SK-N-SH (cell line): ENCODE results near the gene ZFAND4. TPM values are rescaled to one million over a fixed set of nuclear protein-coding genes. Genes with fewer than 3 reads are reported as not detected.
A peak's percentile ranks its signal among the peaks of the same experiment; 100 is the strongest.

Experiments
- CTCF ChIA-PET: fragments of 300-600, 350-600 bp; formaldehyde crosslinking; extraction: SDS; loops from one replicate; lab custom pipeline; 2021; lab: Yijun Ruan, JAX
- POLR2A ChIA-PET: fragments of 350-600 bp; sonication (Branson Sonifier 250); formaldehyde crosslinking; extraction: SDS; loops from one replicate; lab custom pipeline; 2020; ENCODE audit warnings: antibody characterized with exemption, inconsistent platforms; lab: Yijun Ruan, JAX
- DNase-seq: peaks from one replicate; pipeline ENCODE4 v3.0.0; 2012
- H2AFZ ChIP-seq: fragments of 200-600 bp; sonication (generic); 2 replicates; pipeline ENCODE4 v1.8.1; 2016; ENCODE audit warnings: antibody characterized with exemption, mild to moderate bottlenecking, low read depth
- H3F3A ChIP-seq: fragments of 200-600 bp; sonication (generic); replicated peaks from 2 replicates; pipeline ENCODE3; 2016; ENCODE audit warnings: antibody characterized with exemption, mild to moderate bottlenecking; ENCODE audit not compliant: insufficient read depth
- H3K27ac ChIP-seq, 2 experiments: fragments of 200-500 bp in 1 of 2; fragments of 200-600 bp in 1 of 2; sonication (Bioruptor generic) in 1 of 2; sonication (generic), shearing (Covaris generic) in 1 of 2; 2 replicates each; pipeline versions ENCODE4 v1.5.1 to v1.6.1; 2014 to 2016; ENCODE audit warnings: low read depth in 2 of 2, inconsistent platforms in 1 of 2, low read length in 1 of 2, mild to moderate bottlenecking in 1 of 2, mixed read lengths in 1 of 2
- H3K27me3 ChIP-seq: fragments of 200-600 bp; sonication (generic), shearing (Covaris generic); 2 replicates; pipeline ENCODE4 v1.6.1; 2016; ENCODE audit warnings: mixed run types; ENCODE audit not compliant: insufficient read depth
- H3K36me3 ChIP-seq, 2 experiments: fragments of 200-500 bp in 1 of 2; fragments of 200-600 bp in 1 of 2; sonication (Bioruptor generic) in 1 of 2; sonication (generic) in 1 of 2; replicated peaks in 1 of 2; 2 replicates each; pipeline versions ENCODE3 to v1.5.1; 2014 to 2016; ENCODE audit warnings: low read length in 1 of 2, mild to moderate bottlenecking in 1 of 2; ENCODE audit not compliant: insufficient read depth in 2 of 2, control insufficient read depth in 1 of 2
- H3K4me1 ChIP-seq, 2 experiments: fragments of 200-500 bp in 1 of 2; fragments of 200-600 bp in 1 of 2; sonication (Bioruptor generic) in 1 of 2; sonication (generic), shearing (Covaris generic) in 1 of 2; 2 replicates each; pipeline versions ENCODE4 v1.5.1 to v1.6.1; 2014 to 2016; ENCODE audit warnings: low read depth in 1 of 2, low read length in 1 of 2, mixed run types in 1 of 2; ENCODE audit not compliant: insufficient read depth in 2 of 2, control insufficient read depth in 1 of 2
- H3K4me2 ChIP-seq: fragments of 200-600 bp; sonication (generic), shearing (Covaris generic); 2 replicates; pipeline ENCODE4 v1.6.1; 2017; ENCODE audit warnings: mixed run types
- H3K4me3 ChIP-seq, 2 experiments: fragments of 200-500 bp in 1 of 2; fragments of 200-600 bp in 1 of 2; sonication (Bioruptor generic) in 1 of 2; sonication (generic), shearing (Covaris generic) in 1 of 2; 2 replicates each; pipeline versions ENCODE4 v1.5.1 to v1.8.1; 2014 to 2016; ENCODE audit warnings: low read depth in 2 of 2, inconsistent platforms in 1 of 2, low read length in 1 of 2, mild to moderate bottlenecking in 1 of 2, mixed read lengths in 1 of 2, moderate library complexity in 1 of 2
- H3K79me2 ChIP-seq: fragments of 200-600 bp; sonication (generic); 2 replicates; pipeline ENCODE4 v1.8.1; 2017; ENCODE audit warnings: mild to moderate bottlenecking; ENCODE audit not compliant: insufficient read depth
- H3K9ac ChIP-seq: fragments of 200-600 bp; sonication (generic); 2 replicates; pipeline ENCODE4 v1.6.1; 2017; ENCODE audit warnings: mixed run types
- H3K9me2 ChIP-seq: fragments of 200-600 bp; sonication (generic); 2 replicates; pipeline ENCODE4 v1.6.1; 2017; ENCODE audit warnings: mixed run types
- H3K9me3 ChIP-seq: fragments of 200-600 bp; sonication (generic); 2 replicates; pipeline ENCODE4 v1.6.1; 2017; ENCODE audit warnings: mixed run types, mild to moderate bottlenecking, moderate library complexity
- H4K20me1 ChIP-seq: fragments of 200-600 bp; sonication (generic); 2 replicates; pipeline ENCODE4 v1.6.1; 2017; ENCODE audit warnings: mild to moderate bottlenecking, mixed run types; ENCODE audit not compliant: insufficient read depth
- CHD2 ChIP-seq: fragments of 150-350 bp; IDR thresholded peaks from 2 replicates; pipeline ENCODE4 v1.6.1; 2018; ENCODE audit warnings: low read length; ENCODE audit not compliant: partially characterized antibody
- ELF1 ChIP-seq: IDR thresholded peaks from 2 replicates; pipeline ENCODE4 v1.4.0; 2012
- EP300 ChIP-seq, 2 experiments: IDR thresholded peaks; 2 replicates each; pipeline versions ENCODE4 v1.4.0 to v1.6.1; 2012; ENCODE audit warnings: borderline replicate concordance in 1 of 2, low read depth in 1 of 2, low read length in 1 of 2
- EZH2phosphoT487 ChIP-seq: fragments of 200-600 bp; sonication (generic); IDR thresholded peaks from 2 replicates; pipeline ENCODE4 v1.6.1; 2017; ENCODE audit warnings: low read depth, mixed run types, mild to moderate bottlenecking, antibody characterized with exemption, moderate library complexity, borderline replicate concordance
- IRF3 ChIP-seq: fragments of 150-350 bp; IDR thresholded peaks from 2 replicates; pipeline ENCODE4 v1.6.1; 2016; ENCODE audit warnings: mild to moderate bottlenecking, low read depth, low read length
- JUND ChIP-seq: IDR thresholded peaks from 2 replicates; pipeline ENCODE4 v1.4.0; 2012
- MAX ChIP-seq: IDR thresholded peaks from 2 replicates; pipeline ENCODE4 v1.4.0; 2012; ENCODE audit warnings: low read depth
- MEF2A ChIP-seq: IDR thresholded peaks from 2 replicates; pipeline ENCODE4 v1.4.0; 2012; ENCODE audit warnings: low read depth, borderline replicate concordance
- RAD21 ChIP-seq: IDR thresholded peaks from 2 replicates; pipeline ENCODE4 v1.6.1; 2012; ENCODE audit warnings: mild to moderate bottlenecking, low read length
- RFX5 ChIP-seq: IDR thresholded peaks from 2 replicates; pipeline ENCODE4 v1.6.1; 2012; ENCODE audit warnings: mild to moderate bottlenecking, improper control_type of control experiment, low read length
- SIN3A ChIP-seq: IDR thresholded peaks from 2 replicates; pipeline ENCODE4 v1.6.1; 2012; ENCODE audit warnings: low read depth, mild to moderate bottlenecking, low read length, moderate library complexity, borderline replicate concordance
- SMC3 ChIP-seq: IDR thresholded peaks from 2 replicates; pipeline ENCODE4 v1.6.1; 2012; ENCODE audit warnings: low read depth, low read length, improper control_type of control experiment
- TAF1 ChIP-seq: IDR thresholded peaks from 2 replicates; pipeline ENCODE4 v1.6.1; 2012; ENCODE audit warnings: low read depth, mild to moderate bottlenecking, low read length, moderate library complexity, borderline replicate concordance
- WGBS: methylation state at CpG from one replicate; pipeline ENCODE4 v1.1.6; 2017; ENCODE audit warnings: low lambda C conversion rate; 5-methylcytosine and 5-hydroxymethylcytosine counted together
- polyA plus RNA-seq, 3 experiments: library from polyadenylated mRNA; depleted of rRNA; stranded (reverse); fragments of >200 nt; gene quantifications; 2 replicates each; pipeline ENCODE4 v1.2.3, GENCODE V29; 2012
- TF ChIP-seq, protein P1 (sequence below): IDR thresholded peaks from 2 replicates; pipeline ENCODE4; 2012
- TF ChIP-seq, protein P2 (sequence below): fragments of 150-350 bp; IDR thresholded peaks from 2 replicates; pipeline ENCODE4 v1.6.1; 2017; ENCODE audit warnings: antibody characterized with exemption, low read length, low read depth, borderline replicate concordance
- TF ChIP-seq, protein P3 (sequence below): IDR thresholded peaks from 2 replicates; pipeline ENCODE4 v1.4.0; 2012; ENCODE audit warnings: low read depth, borderline replicate concordance
- TF ChIP-seq, protein P4 (sequence below): fragments of 200-600 bp; sonication (generic); IDR thresholded peaks from 2 replicates; pipeline ENCODE4 v1.6.1; 2017; ENCODE audit warnings: antibody characterized with exemption, mild to moderate bottlenecking, moderate library complexity

The ZFAND4 gene
- polyA plus RNA-seq, 1 of the 3 experiments (the other 2 are of a cell fraction), result 2.0 TPM

DNA sequence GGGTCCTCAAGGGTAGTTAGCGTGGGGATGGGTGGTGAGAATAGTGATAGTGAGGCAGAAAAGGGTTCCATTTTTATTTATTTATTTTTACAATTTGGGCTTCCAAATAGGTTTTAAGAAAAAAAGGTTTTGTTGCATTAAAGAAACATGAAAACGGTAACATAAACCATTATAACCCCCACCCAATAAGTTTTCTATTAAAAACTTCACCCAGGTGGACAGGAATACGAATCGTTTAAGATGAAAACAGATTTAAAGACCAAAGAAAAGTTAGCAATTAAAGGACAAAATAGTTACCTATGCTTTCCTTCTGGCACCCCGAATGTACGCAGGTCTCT lies 78.7 kb downstream of the ZFAND4 start:
- no peaks in the 10 kb centered on the region for H3K9me2 ChIP-seq
- no peak overlapping the region; a peak in 1 of 4 replicates for H3K27ac ChIP-seq
- CTCF ChIA-PET, result interaction anchor here (0.7 to 1.4 kb wide), 2 partner anchors 14 to 169 kb away, joined by 3 to 4 read pairs; no protein-coding TSS in a partner anchor
- H3K4me1 ChIP-seq, result peaks cover 0 to 7% of the 10 kb centered on the region in 2 experiments; a peak in 2 of 4 replicates
- peaks cover 31% of the 10 kb centered on the region for H3K79me2 ChIP-seq
- H2AFZ ChIP-seq, result peak overlapping the region; percentile 93
- H4K20me1 ChIP-seq, result no peaks in the 10 kb centered on the region
- no peaks in the 10 kb centered on the region for H3K9me3 ChIP-seq
- POLR2A ChIA-PET, result no interaction called here
- TF ChIP-seq JUND, result no peak
- no peak for TF ChIP-seq MAX
- no peak for TF ChIP-seq TAF1
- TF ChIP-seq RFX5, result no peak
- no peak for TF ChIP-seq EP300 (IDR thresholded peaks at IDR 0.05; ENCODE audit: borderline replicate concordance in 1 of 2, low read depth in 1 of 2, low read length in 1 of 2)
- TF ChIP-seq, protein P1, sequence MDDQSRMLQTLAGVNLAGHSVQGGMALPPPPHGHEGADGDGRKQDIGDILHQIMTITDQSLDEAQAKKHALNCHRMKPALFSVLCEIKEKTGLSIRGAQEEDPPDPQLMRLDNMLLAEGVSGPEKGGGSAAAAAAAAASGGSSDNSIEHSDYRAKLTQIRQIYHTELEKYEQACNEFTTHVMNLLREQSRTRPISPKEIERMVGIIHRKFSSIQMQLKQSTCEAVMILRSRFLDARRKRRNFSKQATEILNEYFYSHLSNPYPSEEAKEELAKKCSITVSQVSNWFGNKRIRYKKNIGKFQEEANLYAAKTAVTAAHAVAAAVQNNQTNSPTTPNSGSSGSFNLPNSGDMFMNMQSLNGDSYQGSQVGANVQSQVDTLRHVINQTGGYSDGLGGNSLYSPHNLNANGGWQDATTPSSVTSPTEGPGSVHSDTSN, result no peak
- no peak for TF ChIP-seq SMC3
- TF ChIP-seq, protein P2, sequence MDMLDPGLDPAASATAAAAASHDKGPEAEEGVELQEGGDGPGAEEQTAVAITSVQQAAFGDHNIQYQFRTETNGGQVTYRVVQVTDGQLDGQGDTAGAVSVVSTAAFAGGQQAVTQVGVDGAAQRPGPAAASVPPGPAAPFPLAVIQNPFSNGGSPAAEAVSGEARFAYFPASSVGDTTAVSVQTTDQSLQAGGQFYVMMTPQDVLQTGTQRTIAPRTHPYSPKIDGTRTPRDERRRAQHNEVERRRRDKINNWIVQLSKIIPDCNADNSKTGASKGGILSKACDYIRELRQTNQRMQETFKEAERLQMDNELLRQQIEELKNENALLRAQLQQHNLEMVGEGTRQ, result no peak
- TF ChIP-seq, protein P3, sequence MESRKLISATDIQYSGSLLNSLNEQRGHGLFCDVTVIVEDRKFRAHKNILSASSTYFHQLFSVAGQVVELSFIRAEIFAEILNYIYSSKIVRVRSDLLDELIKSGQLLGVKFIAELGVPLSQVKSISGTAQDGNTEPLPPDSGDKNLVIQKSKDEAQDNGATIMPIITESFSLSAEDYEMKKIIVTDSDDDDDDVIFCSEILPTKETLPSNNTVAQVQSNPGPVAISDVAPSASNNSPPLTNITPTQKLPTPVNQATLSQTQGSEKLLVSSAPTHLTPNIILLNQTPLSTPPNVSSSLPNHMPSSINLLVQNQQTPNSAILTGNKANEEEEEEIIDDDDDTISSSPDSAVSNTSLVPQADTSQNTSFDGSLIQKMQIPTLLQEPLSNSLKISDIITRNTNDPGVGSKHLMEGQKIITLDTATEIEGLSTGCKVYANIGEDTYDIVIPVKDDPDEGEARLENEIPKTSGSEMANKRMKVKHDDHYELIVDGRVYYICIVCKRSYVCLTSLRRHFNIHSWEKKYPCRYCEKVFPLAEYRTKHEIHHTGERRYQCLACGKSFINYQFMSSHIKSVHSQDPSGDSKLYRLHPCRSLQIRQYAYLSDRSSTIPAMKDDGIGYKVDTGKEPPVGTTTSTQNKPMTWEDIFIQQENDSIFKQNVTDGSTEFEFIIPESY, result no peak
- no peak for TF ChIP-seq SIN3A
- TF ChIP-seq RAD21, result no peak
- no peak for TF ChIP-seq EZH2phosphoT487
- no peak for TF ChIP-seq IRF3
- TF ChIP-seq MEF2A, result no peak
- TF ChIP-seq, protein P4, sequence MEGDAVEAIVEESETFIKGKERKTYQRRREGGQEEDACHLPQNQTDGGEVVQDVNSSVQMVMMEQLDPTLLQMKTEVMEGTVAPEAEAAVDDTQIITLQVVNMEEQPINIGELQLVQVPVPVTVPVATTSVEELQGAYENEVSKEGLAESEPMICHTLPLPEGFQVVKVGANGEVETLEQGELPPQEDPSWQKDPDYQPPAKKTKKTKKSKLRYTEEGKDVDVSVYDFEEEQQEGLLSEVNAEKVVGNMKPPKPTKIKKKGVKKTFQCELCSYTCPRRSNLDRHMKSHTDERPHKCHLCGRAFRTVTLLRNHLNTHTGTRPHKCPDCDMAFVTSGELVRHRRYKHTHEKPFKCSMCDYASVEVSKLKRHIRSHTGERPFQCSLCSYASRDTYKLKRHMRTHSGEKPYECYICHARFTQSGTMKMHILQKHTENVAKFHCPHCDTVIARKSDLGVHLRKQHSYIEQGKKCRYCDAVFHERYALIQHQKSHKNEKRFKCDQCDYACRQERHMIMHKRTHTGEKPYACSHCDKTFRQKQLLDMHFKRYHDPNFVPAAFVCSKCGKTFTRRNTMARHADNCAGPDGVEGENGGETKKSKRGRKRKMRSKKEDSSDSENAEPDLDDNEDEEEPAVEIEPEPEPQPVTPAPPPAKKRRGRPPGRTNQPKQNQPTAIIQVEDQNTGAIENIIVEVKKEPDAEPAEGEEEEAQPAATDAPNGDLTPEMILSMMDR, result no peak
- TF ChIP-seq ELF1, result no peak
- no peak for TF ChIP-seq CHD2
- H3K36me3 ChIP-seq, result peaks cover 0 to 8% of the 10 kb centered on the region in 2 experiments
- H3K9ac ChIP-seq, result peak overlapping the region; percentile 80
- no peak for DNase-seq
- H3K27me3 ChIP-seq, result no peaks in the 10 kb centered on the region
- peak overlapping the region; percentile 80 for H3K4me2 ChIP-seq
- H3F3A ChIP-seq, result peaks cover 3% of the 10 kb centered on the region
- WGBS, result 20% methylated on average over 6 of the region's 6 CpGs
- H3K4me3 ChIP-seq, result peak overlapping the region; percentile 87 to 91
